ENCODE results near the gene FAM72B.
"Not testable (repeated sequence)": the region's sequence is repeated elsewhere in the genome, so short reads cannot be mapped to it uniquely, and the experiment has no call there.

Gene FAM72B

GRCh38 chr1:121184290-121185127 lies at the start of gene FAM72B, which contains the start of gene SRGAP2C:
FAM72B (minus strand) TSS chr1:121184340; CDS start chr1:121183489, 851 bp downstream.
SRGAP2C (plus strand) TSS chr1:121184975; CDS start chr1:121187447, 2,472 bp downstream.
- peak; percentile 100 for DNase-seq (ENCODE audit: low spot score)

- DNase-seq (ENCODE audit: low spot score), result peak; percentile 0
These were observed 48.4 kb upstream of the FAM72B start for GRCh38 chr1:121232445-121233125.

- not testable (repeated sequence) for DNase-seq (ENCODE audit: low spot score)
These were observed 46.5 kb upstream of the FAM72B start for GRCh38 chr1:121230636-121231035.

- DNase-seq (ENCODE audit: low spot score), result not testable (repeated sequence)
These were observed 43.6 kb upstream of the FAM72B start for GRCh38 chr1:121227544-121228330.

- DNase-seq (ENCODE audit: low spot score), result not testable (repeated sequence)
These were observed 42.8 kb upstream of the FAM72B start for GRCh38 chr1:121226925-121227324.

GRCh38 chr1:121226295-121226904 lies 42.3 kb upstream of the FAM72B start:
- not testable (repeated sequence) for DNase-seq (ENCODE audit: low spot score)

GRCh38 chr1:121224714-121225113 lies 40.6 kb upstream of the FAM72B start:
- not testable (repeated sequence) for DNase-seq (ENCODE audit: low spot score)

GRCh38 chr1:121221770-121222169 lies 37.6 kb upstream of the FAM72B start:
- not testable (repeated sequence) for DNase-seq (ENCODE audit: low spot score)

- not testable (repeated sequence) for DNase-seq (ENCODE audit: low spot score)
These were observed 32.5 kb upstream of the FAM72B start for GRCh38 chr1:121216676-121217075.

GRCh38 chr1:121215699-121216417 lies 31.7 kb upstream of the FAM72B start:
- DNase-seq (ENCODE audit: low spot score), result not testable (repeated sequence)

- not testable (repeated sequence) for DNase-seq (ENCODE audit: low spot score)
These were observed 30.5 kb upstream of the FAM72B start for GRCh38 chr1:121214544-121215156.

- DNase-seq (ENCODE audit: low spot score), result not testable (repeated sequence)
These were observed 29.4 kb upstream of the FAM72B start for GRCh38 chr1:121213491-121213890.

- not testable (repeated sequence) for DNase-seq (ENCODE audit: low spot score)
These were observed 26.6 kb upstream of the FAM72B start for GRCh38 chr1:121210778-121211177.

GRCh38 chr1:121208375-121208774 lies 24.2 kb upstream of the FAM72B start:
- DNase-seq (ENCODE audit: low spot score), result not testable (repeated sequence)

GRCh38 chr1:121207328-121207727 lies 23.2 kb upstream of the FAM72B start:
- DNase-seq (ENCODE audit: low spot score), result not testable (repeated sequence)

- DNase-seq (ENCODE audit: low spot score), result peak; percentile 1
These were observed 21.9 kb upstream of the FAM72B start for GRCh38 chr1:121205786-121206711.

- not testable (repeated sequence) for DNase-seq (ENCODE audit: low spot score)
These were observed 18.8 kb upstream of the FAM72B start for GRCh38 chr1:121202986-121203385.

- DNase-seq (ENCODE audit: low spot score), result not testable (repeated sequence)
These were observed 17.1 kb upstream of the FAM72B start for GRCh38 chr1:121200985-121201981.
